Astrocyte (in vitro differentiated cells and primary cell): ENCODE data around the gene KAT2A. TPM values are rescaled to one million over a fixed set of nuclear protein-coding genes. Genes with fewer than 3 reads are reported as not detected.

Experiments used
- DNase-seq: peaks from one replicate; pipeline ENCODE4 v3.0.0-alpha.2; 2010; ENCODE audit warnings: low read depth
- FAIRE-seq: peaks from 2 replicates; lab custom pipeline; 2011; peaks lifted over from hg19 to GRCh38; lab: Jason Lieb, UNC
- H2AFZ ChIP-seq: 2 replicates; pipeline ENCODE4 v1.6.0; 2012; ENCODE audit warnings: low read depth, low read length, inconsistent platforms
- H3K27ac ChIP-seq: 2 replicates; pipeline ENCODE4 v1.5.1; 2011; ENCODE audit warnings: low read depth, low read length, inconsistent platforms
- H3K27me3 ChIP-seq: 2 replicates; pipeline ENCODE4 v1.6.0; 2011; ENCODE audit warnings: low read length, inconsistent platforms; ENCODE audit not compliant: insufficient read depth
- H3K36me3 ChIP-seq: 2 replicates; pipeline ENCODE4 v1.5.1; 2011; ENCODE audit warnings: low read length, inconsistent platforms; ENCODE audit not compliant: insufficient read depth
- H3K4me1 ChIP-seq: 2 replicates; pipeline ENCODE4 v1.5.1; 2011; ENCODE audit warnings: low read length, inconsistent platforms; ENCODE audit not compliant: insufficient read depth
- H3K4me2 ChIP-seq: 2 replicates; pipeline ENCODE4 v1.6.0; 2012; ENCODE audit warnings: low read length, inconsistent platforms
- H3K4me3 ChIP-seq: 2 replicates; pipeline ENCODE4 v1.5.1; 2011; ENCODE audit warnings: low read depth, mild to moderate bottlenecking, low read length, inconsistent platforms; ENCODE audit not compliant: insufficient read depth
- H3K79me2 ChIP-seq: 2 replicates; pipeline ENCODE4 v1.6.0; 2012; ENCODE audit warnings: mild to moderate bottlenecking, low read length, inconsistent platforms; ENCODE audit not compliant: insufficient read depth
- H3K9ac ChIP-seq: 2 replicates; pipeline ENCODE4 v1.6.0; 2012; ENCODE audit warnings: mild to moderate bottlenecking, low read length, inconsistent platforms
- H3K9me3 ChIP-seq: 2 replicates; pipeline ENCODE4 v1.5.1; 2012; ENCODE audit warnings: low read depth, mild to moderate bottlenecking, low read length, inconsistent platforms; ENCODE audit not compliant: insufficient read depth
- H4K20me1 ChIP-seq: 2 replicates; pipeline ENCODE4 v1.6.0; 2012; ENCODE audit warnings: low read length, inconsistent platforms; ENCODE audit not compliant: insufficient read depth
- H3K27ac Mint-ChIP-seq: one replicate; pipeline ENCODE4 v1.8.0; 2021; ENCODE audit warnings: mild to moderate bottlenecking, mixed read lengths; ENCODE audit not compliant: unreplicated experiment
- H3K27me3 Mint-ChIP-seq: one replicate; pipeline ENCODE4 v1.8.0; 2021; ENCODE audit warnings: low read depth, mixed read lengths; ENCODE audit not compliant: unreplicated experiment
- H3K36me3 Mint-ChIP-seq: one replicate; pipeline ENCODE4 v1.8.0; 2021; ENCODE audit warnings: low read depth, mixed read lengths; ENCODE audit not compliant: unreplicated experiment
- H3K4me1 Mint-ChIP-seq: one replicate; pipeline ENCODE4 v1.8.0; 2021; ENCODE audit warnings: low read depth, mixed read lengths; ENCODE audit not compliant: unreplicated experiment
- H3K4me3 Mint-ChIP-seq: one replicate; pipeline ENCODE4 v1.8.0; 2021; ENCODE audit warnings: mild to moderate bottlenecking, moderate library complexity, mixed read lengths; ENCODE audit not compliant: unreplicated experiment
- H3K9me3 Mint-ChIP-seq: one replicate; pipeline ENCODE4 v1.8.0; 2021; ENCODE audit warnings: mild to moderate bottlenecking, mixed read lengths; ENCODE audit not compliant: unreplicated experiment
- EZH2 ChIP-seq: IDR thresholded peaks from 2 replicates; pipeline ENCODE4 v1.6.1; 2012; ENCODE audit warnings: mild to moderate bottlenecking, low read length, inconsistent platforms; ENCODE audit not compliant: insufficient read depth
- total RNA-seq: library from RNA; stranded (reverse); gene quantifications from 2 replicates; pipeline ENCODE4 v1.2.1, GENCODE V29; 2021
- TF ChIP-seq, protein P1 (sequence below): IDR thresholded peaks from 2 replicates; pipeline ENCODE4 v1.5.1; 2011; ENCODE audit warnings: low read depth, mild to moderate bottlenecking, inconsistent platforms, low read length, moderate library complexity; ENCODE audit not compliant: insufficient read depth

Gene KAT2A
- total RNA-seq, 1 donor from 2014 or later, result 23.6 TPM

DNA sequence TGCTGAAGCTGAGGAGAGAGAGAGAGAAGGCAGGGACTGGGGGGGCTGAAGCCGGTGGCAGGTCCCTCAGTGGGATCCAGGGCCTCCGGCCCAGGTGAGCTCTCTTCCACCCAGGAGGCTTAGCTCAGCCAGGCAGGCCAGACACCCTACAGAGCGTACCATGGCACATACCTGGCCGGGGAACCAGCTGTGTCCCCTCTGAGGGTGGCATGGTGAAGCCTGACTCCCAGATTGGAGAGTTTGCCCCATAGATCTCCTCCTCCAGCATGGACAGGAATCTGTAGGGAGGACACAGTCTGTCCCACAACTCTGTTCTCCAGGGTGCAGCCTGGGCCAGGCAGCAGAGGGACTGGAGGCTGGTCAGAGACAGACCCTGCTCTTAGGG lies 3.0 kb downstream of the KAT2A start:
- Histone ChIP-seq H3K4me1 (peaks cover 4% of the 10 kb centered on the region), H4K20me1 (peaks cover 3% of the 10 kb centered on the region), H3K4me2 (no peak overlapping the region), H3K9me3 (no peaks in the 10 kb centered on the region), H3K9ac (no peak overlapping the region), H3K27ac (no peak overlapping the region), H3K79me2 (no peaks in the 10 kb centered on the region), H2AFZ (no peak overlapping the region), H3K27me3 (no peaks in the 10 kb centered on the region), H3K4me3 (no peak overlapping the region), H3K36me3 (no peaks in the 10 kb centered on the region)
- Mint-ChIP-seq H3K27me3 (no peaks in the 10 kb centered on the region), H3K4me1 (peaks cover 3% of the 10 kb centered on the region), H3K36me3 (peaks cover 10% of the 10 kb centered on the region), H3K9me3 (no peaks in the 10 kb centered on the region), H3K4me3 (no peak overlapping the region), H3K27ac (no peak overlapping the region)
- TF ChIP-seq EZH2, result no peak
- TF ChIP-seq, protein P1, sequence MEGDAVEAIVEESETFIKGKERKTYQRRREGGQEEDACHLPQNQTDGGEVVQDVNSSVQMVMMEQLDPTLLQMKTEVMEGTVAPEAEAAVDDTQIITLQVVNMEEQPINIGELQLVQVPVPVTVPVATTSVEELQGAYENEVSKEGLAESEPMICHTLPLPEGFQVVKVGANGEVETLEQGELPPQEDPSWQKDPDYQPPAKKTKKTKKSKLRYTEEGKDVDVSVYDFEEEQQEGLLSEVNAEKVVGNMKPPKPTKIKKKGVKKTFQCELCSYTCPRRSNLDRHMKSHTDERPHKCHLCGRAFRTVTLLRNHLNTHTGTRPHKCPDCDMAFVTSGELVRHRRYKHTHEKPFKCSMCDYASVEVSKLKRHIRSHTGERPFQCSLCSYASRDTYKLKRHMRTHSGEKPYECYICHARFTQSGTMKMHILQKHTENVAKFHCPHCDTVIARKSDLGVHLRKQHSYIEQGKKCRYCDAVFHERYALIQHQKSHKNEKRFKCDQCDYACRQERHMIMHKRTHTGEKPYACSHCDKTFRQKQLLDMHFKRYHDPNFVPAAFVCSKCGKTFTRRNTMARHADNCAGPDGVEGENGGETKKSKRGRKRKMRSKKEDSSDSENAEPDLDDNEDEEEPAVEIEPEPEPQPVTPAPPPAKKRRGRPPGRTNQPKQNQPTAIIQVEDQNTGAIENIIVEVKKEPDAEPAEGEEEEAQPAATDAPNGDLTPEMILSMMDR, result no peak
- DNase-seq (no peak), FAIRE-seq (no peak)

DNA sequence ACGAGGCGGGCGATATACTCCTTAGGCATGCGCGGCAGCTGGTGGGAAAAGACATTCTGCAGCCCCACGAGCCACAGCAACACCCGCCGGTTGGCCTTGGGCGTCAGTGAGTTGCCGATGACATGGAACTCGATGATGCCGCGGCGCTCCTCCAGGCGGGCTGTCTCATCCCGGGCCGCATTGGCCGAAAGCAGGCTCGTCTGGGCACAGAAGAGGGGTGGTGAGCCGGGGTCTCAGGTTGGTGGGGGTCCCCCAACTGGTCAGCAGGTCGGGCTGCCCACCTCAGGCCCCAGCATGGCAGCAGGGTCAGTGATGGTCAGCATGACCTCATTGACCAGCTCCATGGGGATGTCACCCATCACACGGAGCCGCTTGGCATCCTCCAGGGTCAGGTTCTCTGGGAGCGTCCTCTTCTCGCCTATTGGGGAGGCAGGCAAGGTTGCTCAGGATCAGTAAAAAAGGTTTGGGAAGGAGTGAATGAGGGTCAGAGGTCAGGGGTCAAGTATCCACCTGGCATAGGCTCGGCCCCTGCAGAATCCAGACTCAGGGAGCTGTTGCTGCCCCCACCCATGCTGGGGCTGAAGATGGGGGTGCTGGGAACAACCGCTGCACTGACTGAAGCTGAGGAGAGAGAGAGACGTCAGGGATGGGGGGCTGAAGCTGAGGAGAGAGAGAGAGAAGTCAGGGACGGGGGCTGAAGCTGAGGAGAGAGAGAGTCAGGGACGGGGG lies 3.6 kb downstream of the KAT2A start:
- H3K27ac Mint-ChIP-seq, result no peak overlapping the region
- no peaks in the 10 kb centered on the region for H3K36me3 ChIP-seq
- H3K9me3 Mint-ChIP-seq, result no peaks in the 10 kb centered on the region
- no peak for FAIRE-seq
- peaks cover 3% of the 10 kb centered on the region for H4K20me1 ChIP-seq
- TF ChIP-seq, protein P1, result no peak
- TF ChIP-seq EZH2, result no peak
- H3K4me3 ChIP-seq, result no peak overlapping the region
- no peaks in the 10 kb centered on the region for H3K9me3 ChIP-seq
- peaks cover 9% of the 10 kb centered on the region for H3K36me3 Mint-ChIP-seq
- H3K79me2 ChIP-seq, result no peaks in the 10 kb centered on the region
- H3K27ac ChIP-seq, result no peak overlapping the region
- no peak for DNase-seq
- H3K4me1 Mint-ChIP-seq, result peaks cover 3% of the 10 kb centered on the region
- no peak overlapping the region for H3K4me2 ChIP-seq
- peaks cover 4% of the 10 kb centered on the region for H3K4me1 ChIP-seq
- H2AFZ ChIP-seq, result no peak overlapping the region
- H3K9ac ChIP-seq, result no peak overlapping the region
- H3K27me3 ChIP-seq, result no peaks in the 10 kb centered on the region
- H3K27me3 Mint-ChIP-seq, result no peaks in the 10 kb centered on the region
- H3K4me3 Mint-ChIP-seq, result no peak overlapping the region

DNA sequence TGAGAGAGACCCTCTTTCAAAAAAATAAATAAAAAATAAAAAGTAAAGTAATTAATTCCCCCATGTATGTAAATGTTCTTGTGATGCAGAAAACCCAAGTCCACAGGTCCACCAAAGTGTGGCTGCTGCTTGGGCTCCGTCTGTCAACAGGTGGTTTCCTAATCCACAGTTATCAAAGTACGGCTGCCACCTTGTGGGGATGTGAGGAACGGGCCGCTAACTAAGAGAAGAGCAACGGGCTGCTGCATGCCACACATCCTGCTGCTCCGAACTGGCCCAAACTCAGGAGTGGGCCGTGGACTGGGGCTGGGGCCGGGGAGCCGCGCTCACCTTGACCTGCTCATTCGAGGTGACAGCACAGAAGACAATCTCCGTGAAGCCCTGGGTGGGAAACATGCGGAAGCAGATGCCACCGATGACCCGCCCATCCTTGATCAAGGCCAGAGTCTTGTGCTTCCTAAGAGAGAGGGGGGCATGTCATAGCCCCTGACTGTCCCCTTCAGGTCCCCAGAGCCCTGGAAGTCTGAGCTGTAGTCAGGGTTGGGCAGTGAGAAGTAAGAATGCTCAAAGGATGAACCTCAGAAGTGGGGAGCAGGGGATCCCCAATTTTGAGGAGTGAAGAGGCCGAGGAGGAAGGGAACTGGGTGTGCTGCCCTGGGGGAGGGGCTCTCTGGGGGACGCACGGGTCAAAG lies 4.3 kb downstream of the KAT2A start:
- FAIRE-seq, result no peak
- Histone ChIP-seq H3K4me2 (no peak overlapping the region), H3K9me3 (no peaks in the 10 kb centered on the region), H2AFZ (no peak overlapping the region), H3K27ac (no peak overlapping the region), H4K20me1 (no peaks in the 10 kb centered on the region), H3K27me3 (no peaks in the 10 kb centered on the region), H3K36me3 (no peaks in the 10 kb centered on the region), H3K4me1 (peaks cover 4% of the 10 kb centered on the region), H3K9ac (no peak overlapping the region), H3K4me3 (no peak overlapping the region), H3K79me2 (no peaks in the 10 kb centered on the region)
- Mint-ChIP-seq H3K4me3 (no peak overlapping the region), H3K36me3 (peaks cover 9% of the 10 kb centered on the region), H3K9me3 (no peaks in the 10 kb centered on the region), H3K4me1 (peaks cover 6% of the 10 kb centered on the region), H3K27me3 (no peaks in the 10 kb centered on the region), H3K27ac (no peak overlapping the region)
- TF ChIP-seq EZH2, result no peak
- TF ChIP-seq, protein P1, result peak; percentile 72
- DNase-seq, result peak; percentile 46
